Mucosa of gallbladder (tissue), 1 donor: ENCODE data around the gene TMEM184A. TPM values are rescaled to one million over a fixed set of nuclear protein-coding genes. Genes with fewer than 3 reads are reported as not detected.

ENCODE experiments used
- DNase-seq: peaks from one replicate; pipeline ENCODE4 v3.0.0-alpha.2; 2020; ENCODE audit warnings: low spot score
- total RNA-seq: library from RNA; stranded (reverse); gene quantifications from one replicate; pipeline ENCODE4 v1.2.1, GENCODE V29; 2021
- donor health status: DM: no; HTN: no; CAD: no.

The TMEM184A gene
- 39.8 TPM for total RNA-seq

- peak; percentile 92 for DNase-seq
Measured at GRCh38 chr7:1555813-1556543, at the start of gene TMEM184A. Gene TMEM184A, minus strand, starts transcription at chr7:1556205. Its CDS starts 721 bp downstream, at chr7:1555484.

GRCh38 chr7:1604383-1604782 lies 48.4 kb upstream of the TMEM184A start:
- no peak for DNase-seq

GRCh38 chr7:1603346-1604225 lies 47.6 kb upstream of the TMEM184A start:
- DNase-seq, result no peak

GRCh38 chr7:1602386-1602785 lies 46.4 kb upstream of the TMEM184A start:
- DNase-seq, result no peak

GRCh38 chr7:1601956-1602355 lies 46.0 kb upstream of the TMEM184A start:
- DNase-seq, result no peak

- DNase-seq, result no peak
Measured at GRCh38 chr7:1599640-1600395, 43.8 kb upstream of the TMEM184A start.

GRCh38 chr7:1598961-1599639 lies 43.1 kb upstream of the TMEM184A start:
- no peak for DNase-seq

- DNase-seq, result no peak
Measured at GRCh38 chr7:1598286-1598685, 42.3 kb upstream of the TMEM184A start.

GRCh38 chr7:1597791-1598190 lies 41.8 kb upstream of the TMEM184A start:
- DNase-seq, result no peak

GRCh38 chr7:1597066-1597760 lies 41.2 kb upstream of the TMEM184A start:
- no peak for DNase-seq

GRCh38 chr7:1596181-1597043 lies 40.4 kb upstream of the TMEM184A start:
- no peak for DNase-seq

GRCh38 chr7:1595636-1596035 lies 39.6 kb upstream of the TMEM184A start:
- DNase-seq, result no peak

- no peak for DNase-seq
Measured at GRCh38 chr7:1595027-1595426, 39.0 kb upstream of the TMEM184A start.

GRCh38 chr7:1593904-1594421 lies 38.0 kb upstream of the TMEM184A start:
- DNase-seq, result no peak

GRCh38 chr7:1593091-1593866 lies 37.3 kb upstream of the TMEM184A start:
- no peak for DNase-seq

- DNase-seq, result no peak
Measured at GRCh38 chr7:1592299-1592871, 36.4 kb upstream of the TMEM184A start.

GRCh38 chr7:1591876-1592275 lies 35.9 kb upstream of the TMEM184A start:
- DNase-seq, result no peak

GRCh38 chr7:1591396-1591795 lies 35.4 kb upstream of the TMEM184A start:
- no peak for DNase-seq

- no peak for DNase-seq
Measured at GRCh38 chr7:1590887-1591286, 34.9 kb upstream of the TMEM184A start.
